ENCODE measurements around the gene PDZD7.

PDZD7 gene

GRCh38 chr10:101005361-101005760 lies 25.6 kb downstream of the PDZD7 start:
- DNase-seq (ENCODE audit: extremely low read depth in 1 of 2, low read depth in 1 of 2), result no peak

GRCh38 chr10:101003639-101004206 lies 27.2 kb downstream of the PDZD7 start:
- DNase-seq (ENCODE audit: extremely low read depth in 1 of 2, low read depth in 1 of 2), result no peak

GRCh38 chr10:101002456-101002855 lies 28.5 kb downstream of the PDZD7 start:
- DNase-seq (ENCODE audit: extremely low read depth in 1 of 2, low read depth in 1 of 2), result no peak

- DNase-seq (ENCODE audit: extremely low read depth in 1 of 2, low read depth in 1 of 2), result no peak
Measured at GRCh38 chr10:101001659-101002035, 29.3 kb downstream of the PDZD7 start.

GRCh38 chr10:101000915-101001658 lies 29.8 kb downstream of the PDZD7 start:
- no peak for DNase-seq (ENCODE audit: extremely low read depth in 1 of 2, low read depth in 1 of 2)

- DNase-seq (ENCODE audit: extremely low read depth in 1 of 2, low read depth in 1 of 2), result no peak
Measured at GRCh38 chr10:101000127-101000914, 30.6 kb downstream of the PDZD7 start.

- no peak for DNase-seq (ENCODE audit: extremely low read depth in 1 of 2, low read depth in 1 of 2)
Measured at GRCh38 chr10:100999742-101000126, 31.2 kb downstream of the PDZD7 start, which contains the start of gene LZTS2. TSS of gene LZTS2 (plus strand) at chr10:100999808. CDS start at chr10:101002539, 2,731 bp downstream.

GRCh38 chr10:100998991-100999741 lies 31.8 kb downstream of the PDZD7 start:
- DNase-seq (ENCODE audit: extremely low read depth in 1 of 2, low read depth in 1 of 2), result peak; percentile 26 to 64

GRCh38 chr10:100998183-100998990 lies 32.5 kb downstream of the PDZD7 start:
- peak in 1 of 2 donors; percentile 41 for DNase-seq (ENCODE audit: extremely low read depth in 1 of 2, low read depth in 1 of 2)

- peak in 1 of 2 donors; percentile 63 for DNase-seq (ENCODE audit: extremely low read depth in 1 of 2, low read depth in 1 of 2)
Measured at GRCh38 chr10:100997360-100998182, 33.4 kb downstream of the PDZD7 start.

GRCh38 chr10:100996678-100997359 lies 34.1 kb downstream of the PDZD7 start:
- no peak for DNase-seq (ENCODE audit: extremely low read depth in 1 of 2, low read depth in 1 of 2)

GRCh38 chr10:100995181-100995580 lies 35.7 kb downstream of the PDZD7 start:
- no peak for DNase-seq (ENCODE audit: extremely low read depth in 1 of 2, low read depth in 1 of 2)

- DNase-seq (ENCODE audit: extremely low read depth in 1 of 2, low read depth in 1 of 2), result no peak
Measured at GRCh38 chr10:100993986-100994708, 36.8 kb downstream of the PDZD7 start.

- no peak for DNase-seq (ENCODE audit: extremely low read depth in 1 of 2, low read depth in 1 of 2)
Measured at GRCh38 chr10:100989088-100989487, 41.8 kb downstream of the PDZD7 start.

GRCh38 chr10:100988166-100988565 lies 42.8 kb downstream of the PDZD7 start:
- no peak for DNase-seq (ENCODE audit: extremely low read depth in 1 of 2, low read depth in 1 of 2)

GRCh38 chr10:100987685-100988049 lies 43.3 kb downstream of the PDZD7 start:
- DNase-seq (ENCODE audit: extremely low read depth in 1 of 2, low read depth in 1 of 2), result no peak

- DNase-seq (ENCODE audit: extremely low read depth in 1 of 2, low read depth in 1 of 2), result peak in 1 of 2 donors; percentile 73
Measured at GRCh38 chr10:100986952-100987684, 43.8 kb downstream of the PDZD7 start, which contains the start of the genes MRPL43 and TWNK. TSS of gene MRPL43 (minus strand) at chr10:100987497. CDS start at chr10:100987443, 54 bp downstream. TSS of gene TWNK (plus strand) at chr10:100987543. CDS start at chr10:100988211, 668 bp downstream.

Measured in activated CD8-positive, alpha-beta memory T cell treated with anti-CD3 and anti-CD28 coated beads for 1 hour (primary cell).